Activated T-helper 17 cell treated with anti-CD3 and anti-CD28 coated beads, Interleukin-2, amount 50 U/mL, for 72 hours (primary cell): ENCODE measurements around the gene FBXL15. TPM values are rescaled to one million over a fixed set of nuclear protein-coding genes. Genes with fewer than 3 reads are reported as not detected.

ENCODE experiments used
- ATAC-seq: fragments of 150-1000 bp; cut with Tn5 transposase; replicated peaks from 2 replicates; pipeline ENCODE4 v1.10.0; 2021; ENCODE audit warnings: mild to moderate bottlenecking, moderate library complexity
- H3K27ac Mint-ChIP-seq: one replicate; pipeline ENCODE4 v1.8.0; 2022; ENCODE audit warnings: mixed read lengths
- H3K27me3 Mint-ChIP-seq: one replicate; pipeline ENCODE4 v1.8.0; 2022; ENCODE audit warnings: mixed read lengths
- H3K36me3 Mint-ChIP-seq: one replicate; pipeline ENCODE4 v1.8.0; 2022; ENCODE audit warnings: low read depth, mild to moderate bottlenecking, mixed read lengths
- H3K4me1 Mint-ChIP-seq: one replicate; pipeline ENCODE4 v1.8.0; 2022; ENCODE audit warnings: mixed read lengths
- H3K4me3 Mint-ChIP-seq: one replicate; pipeline ENCODE4 v1.8.0; 2022; ENCODE audit warnings: mild to moderate bottlenecking, mixed read lengths
- H3K9me3 Mint-ChIP-seq: one replicate; pipeline ENCODE4 v1.8.0; 2022; ENCODE audit warnings: mixed read lengths
- total RNA-seq, 2 donors: library from RNA; stranded (reverse); gene quantifications; one replicate each; pipeline ENCODE4 v1.2.3, GENCODE V29; 2022

The FBXL15 gene
- total RNA-seq, 2 donors from 2014 or later = 12.6 to 15.4 TPM

- H3K4me1 Mint-ChIP-seq = peaks cover 7% of the 10 kb centered on the region
- H3K4me3 Mint-ChIP-seq = peak overlapping the region; percentile 17
- no peaks in the 10 kb centered on the region for H3K27me3 Mint-ChIP-seq
- peaks cover 75% of the 10 kb centered on the region for H3K36me3 Mint-ChIP-seq
- peak overlapping the region; percentile 68 for H3K27ac Mint-ChIP-seq
- ATAC-seq = no peak
- no peaks in the 10 kb centered on the region for H3K9me3 Mint-ChIP-seq
Observed at GRCh38 chr10:102401735-102402511, 18.7 kb upstream of the FBXL15 start.

- no peak for ATAC-seq
- H3K9me3 Mint-ChIP-seq = no peaks in the 10 kb centered on the region
- peaks cover 7% of the 10 kb centered on the region for H3K4me1 Mint-ChIP-seq
- H3K4me3 Mint-ChIP-seq = peak overlapping the region; percentile 17
- no peaks in the 10 kb centered on the region for H3K27me3 Mint-ChIP-seq
- H3K27ac Mint-ChIP-seq = no peak overlapping the region
- H3K36me3 Mint-ChIP-seq = peaks cover 70% of the 10 kb centered on the region
Observed at GRCh38 chr10:102402512-102402896, 18.1 kb upstream of the FBXL15 start.

GRCh38 chr10:102403115-102403514, 17.5 kb upstream of the FBXL15 start:
- Mint-ChIP-seq H3K4me3 (no peak overlapping the region), H3K4me1 (peaks cover 6% of the 10 kb centered on the region)

GRCh38 chr10:102404361-102405107, 16.1 kb upstream of the FBXL15 start:
- Mint-ChIP-seq H3K4me3 (no peak overlapping the region), H3K36me3 (peaks cover 54% of the 10 kb centered on the region), H3K27me3 (peaks cover 7% of the 10 kb centered on the region), H3K4me1 (peaks cover 9% of the 10 kb centered on the region), H3K9me3 (no peaks in the 10 kb centered on the region), H3K27ac (peak overlapping the region; percentile 25)
- ATAC-seq = no peak

More at GRCh38 chr10:102403115-102403514, 17.5 kb upstream of the FBXL15 start:
- Mint-ChIP-seq H3K27me3 (peaks cover under 1% of the 10 kb centered on the region), H3K27ac (no peak overlapping the region), H3K9me3 (no peaks in the 10 kb centered on the region), H3K36me3 (peaks cover 66% of the 10 kb centered on the region)
- no peak for ATAC-seq

- peak overlapping the region; percentile 75 for H3K27ac Mint-ChIP-seq
- H3K27me3 Mint-ChIP-seq = peaks cover 11% of the 10 kb centered on the region
- H3K4me3 Mint-ChIP-seq = peak overlapping the region; percentile 2
- ATAC-seq = no peak
- peaks cover 15% of the 10 kb centered on the region for H3K4me1 Mint-ChIP-seq
- peaks cover 48% of the 10 kb centered on the region for H3K36me3 Mint-ChIP-seq
- no peaks in the 10 kb centered on the region for H3K9me3 Mint-ChIP-seq
Observed at GRCh38 chr10:102405108-102405571, 15.5 kb upstream of the FBXL15 start.

- Mint-ChIP-seq H3K27ac (peak overlapping the region; percentile 75), H3K4me3 (peak overlapping the region; percentile 2), H3K36me3 (peaks cover 43% of the 10 kb centered on the region), H3K27me3 (peaks cover 11% of the 10 kb centered on the region), H3K9me3 (no peaks in the 10 kb centered on the region), H3K4me1 (peaks cover 15% of the 10 kb centered on the region)
- ATAC-seq = peak; percentile 5
Observed at GRCh38 chr10:102405632-102406031, 15.0 kb upstream of the FBXL15 start.

- H3K27ac Mint-ChIP-seq = peak overlapping the region; percentile 75
- H3K27me3 Mint-ChIP-seq = peaks cover 18% of the 10 kb centered on the region
- H3K4me3 Mint-ChIP-seq = peak overlapping the region; percentile 77
- H3K4me1 Mint-ChIP-seq = peaks cover 19% of the 10 kb centered on the region
- peaks cover 32% of the 10 kb centered on the region for H3K36me3 Mint-ChIP-seq
- ATAC-seq = no peak
- no peaks in the 10 kb centered on the region for H3K9me3 Mint-ChIP-seq
Observed at GRCh38 chr10:102406815-102407214, 13.8 kb upstream of the FBXL15 start.

GRCh38 chr10:102407425-102408130, 13.1 kb upstream of the FBXL15 start:
- H3K27me3 Mint-ChIP-seq = peaks cover 18% of the 10 kb centered on the region
- H3K4me3 Mint-ChIP-seq = peak overlapping the region; percentile 77
- H3K27ac Mint-ChIP-seq = peak overlapping the region; percentile 75
- H3K36me3 Mint-ChIP-seq = peaks cover 24% of the 10 kb centered on the region
- no peaks in the 10 kb centered on the region for H3K9me3 Mint-ChIP-seq
- no peak for ATAC-seq
- H3K4me1 Mint-ChIP-seq = peaks cover 19% of the 10 kb centered on the region

GRCh38 chr10:102408131-102408727, 12.4 kb upstream of the FBXL15 start:
- no peak for ATAC-seq
- peaks cover 19% of the 10 kb centered on the region for H3K4me1 Mint-ChIP-seq

GRCh38 chr10:102408728-102409603, 11.7 kb upstream of the FBXL15 start:
- Mint-ChIP-seq H3K4me1 (peaks cover 19% of the 10 kb centered on the region), H3K4me3 (peak overlapping the region; percentile 85), H3K36me3 (peaks cover 18% of the 10 kb centered on the region), H3K9me3 (no peaks in the 10 kb centered on the region), H3K27ac (peak overlapping the region; percentile 76), H3K27me3 (peaks cover 18% of the 10 kb centered on the region)
- ATAC-seq = peak; percentile 75

More at GRCh38 chr10:102408131-102408727, 12.4 kb upstream of the FBXL15 start:
- Mint-ChIP-seq H3K4me3 (peak overlapping the region; percentile 77), H3K27ac (peak overlapping the region; percentile 78), H3K27me3 (peaks cover 18% of the 10 kb centered on the region), H3K9me3 (no peaks in the 10 kb centered on the region), H3K36me3 (peaks cover 23% of the 10 kb centered on the region)

- peak overlapping the region; percentile 85 for H3K4me3 Mint-ChIP-seq
- peaks cover 21% of the 10 kb centered on the region for H3K27me3 Mint-ChIP-seq
- peaks cover 12% of the 10 kb centered on the region for H3K36me3 Mint-ChIP-seq
- peak; percentile 1 for ATAC-seq
- no peaks in the 10 kb centered on the region for H3K9me3 Mint-ChIP-seq
- H3K27ac Mint-ChIP-seq = peak overlapping the region; percentile 76
- peaks cover 19% of the 10 kb centered on the region for H3K4me1 Mint-ChIP-seq
Observed at GRCh38 chr10:102409604-102410428, 10.8 kb upstream of the FBXL15 start.

GRCh38 chr10:102410429-102411073, 10.1 kb upstream of the FBXL15 start:
- H3K4me1 Mint-ChIP-seq = peaks cover 19% of the 10 kb centered on the region

More at GRCh38 chr10:102410429-102411073, 10.1 kb upstream of the FBXL15 start:
- Mint-ChIP-seq H3K4me3 (peak overlapping the region; percentile 85), H3K36me3 (peaks cover 10% of the 10 kb centered on the region), H3K27ac (peak overlapping the region; percentile 76), H3K9me3 (no peaks in the 10 kb centered on the region), H3K27me3 (peaks cover 22% of the 10 kb centered on the region)
- ATAC-seq = peak; percentile 42
